HCT116 (cell line): ENCODE measurements around the gene CA6. TPM values are rescaled to one million over a fixed set of nuclear protein-coding genes. Genes with fewer than 3 reads are reported as not detected.

Experiments
- ATAC-seq: fragments of 200-7000 bp; cut with Tn5 transposase; 2 replicates; pipeline ENCODE4 v1.9.1; 2020; ENCODE audit warnings: mild to moderate bottlenecking, moderate library complexity
- BruUV-seq: library from RNA; stranded (reverse); fragments of 400-500 nt; replicated peaks from 2 replicates; lab custom pipeline; 2021; lab: Mats Ljungman, UMichigan
- CTCF ChIA-PET: fragments of 300-600 bp; sonication (Branson Sonifier 250); formaldehyde crosslinking; loops from one replicate; lab custom pipeline; 2021; ENCODE audit warnings: antibody characterized with exemption; lab: Charles Lee
- POLR2A ChIA-PET: fragments of 300-600, 350-600 bp; sonication (Branson Sonifier 250); formaldehyde crosslinking; loops from one replicate; lab custom pipeline; 2021; ENCODE audit warnings: antibody characterized with exemption; lab: Charles Lee
- RAD21 ChIA-PET, 2 experiments: fragments of 300-600 bp; sonication (Branson Sonifier 250); formaldehyde crosslinking; loops; one replicate each; lab custom pipeline; 2023; ENCODE audit warnings: low total read pairs in 2 of 2; ENCODE audit not compliant: uncharacterized antibody in 2 of 2, unreplicated experiment in 2 of 2, low non-redundant PET in 1 of 2; lab: Charles Lee
- DNase-seq: peaks from one replicate; pipeline ENCODE4 v3.0.0-alpha.2; 2010; ENCODE audit warnings: low read depth, low spot score
- H2AFZ ChIP-seq: fragments of 200-600 bp; shearing (Covaris generic), sonication (generic); 2 replicates; pipeline ENCODE4 v1.6.1; 2017; ENCODE audit warnings: low read depth, mixed run types, mixed read lengths, antibody characterized with exemption, low read length; ENCODE audit not compliant: poor library complexity, severe bottlenecking
- H3K27ac ChIP-seq: 2 replicates; pipeline ENCODE4 v1.5.1; 2012; ENCODE audit warnings: low read depth, low read length
- H3K27me3 ChIP-seq: fragments of 200-600 bp; sonication (generic); 2 replicates; pipeline ENCODE4 v1.6.1; 2016; ENCODE audit warnings: mixed run types, low read length, mixed read lengths; ENCODE audit not compliant: insufficient read depth
- H3K36me3 ChIP-seq, 2 experiments: fragments of 200-500 bp in 1 of 2; fragments of 200-600 bp in 1 of 2; sonication (Bioruptor generic) in 1 of 2; sonication (generic) in 1 of 2; 2 replicates each; pipeline versions ENCODE4 v1.5.1 to v1.6.1; 2014 to 2016; ENCODE audit warnings: low read length in 2 of 2, inconsistent platforms in 1 of 2, mixed read lengths in 1 of 2, mixed run types in 1 of 2; ENCODE audit not compliant: insufficient read depth in 2 of 2, control insufficient read depth in 1 of 2
- H3K4me1 ChIP-seq, 2 experiments: fragments of 200-600 bp in 1 of 2; sonication (generic) in 1 of 2; 2 replicates each; pipeline versions ENCODE4 v1.5.1 to v1.6.1; 2012 to 2017; ENCODE audit warnings: low read length in 2 of 2, inconsistent platforms in 1 of 2, mild to moderate bottlenecking in 1 of 2, mixed read lengths in 1 of 2, mixed run types in 1 of 2, moderate library complexity in 1 of 2; ENCODE audit not compliant: insufficient read depth in 2 of 2, control insufficient read depth in 1 of 2
- H3K4me2 ChIP-seq: fragments of 200-600 bp; sonication (generic); 2 replicates; pipeline ENCODE4 v1.6.1; 2017; ENCODE audit warnings: mixed run types, low read length, mixed read lengths
- H3K4me3 ChIP-seq, 2 experiments: fragments of 200-600 bp in 1 of 2; sonication (generic) in 1 of 2; replicated peaks in 1 of 2; 2 replicates each; pipeline ENCODE4 v1.5.1; 2011 to 2016; ENCODE audit warnings: low read length in 2 of 2, control low read depth in 1 of 2, low read depth in 1 of 2, mild to moderate bottlenecking in 1 of 2, mixed read lengths in 1 of 2, mixed run types in 1 of 2
- H3K79me2 ChIP-seq: fragments of 200-600 bp; sonication (generic); 2 replicates; pipeline ENCODE4 v1.6.1; 2017; ENCODE audit warnings: mild to moderate bottlenecking, mixed run types, low read length, moderate library complexity, mixed read lengths; ENCODE audit not compliant: insufficient read depth
- H3K9ac ChIP-seq: fragments of 200-600 bp; sonication (generic); 2 replicates; pipeline ENCODE4 v1.6.1; 2016; ENCODE audit warnings: low read length, mixed read lengths
- H3K9me2 ChIP-seq: fragments of 200-600 bp; sonication (generic), shearing (Covaris generic); 2 replicates; pipeline ENCODE4 v1.6.1; 2017; ENCODE audit warnings: mixed run types, mild to moderate bottlenecking, moderate library complexity; ENCODE audit not compliant: insufficient read depth
- H3K9me3 ChIP-seq, 2 experiments: fragments of 200-500 bp in 1 of 2; fragments of 200-600 bp in 1 of 2; sonication (Bioruptor generic) in 1 of 2; sonication (generic) in 1 of 2; 2 replicates each; pipeline ENCODE4 v1.6.1; 2014 to 2017; ENCODE audit warnings: low read length in 2 of 2, mixed read lengths in 2 of 2, inconsistent platforms in 1 of 2, low read depth in 1 of 2, mild to moderate bottlenecking in 1 of 2, mixed run types in 1 of 2, moderate library complexity in 1 of 2; ENCODE audit not compliant: control insufficient read depth in 1 of 2, insufficient read depth in 1 of 2
- H4K20me1 ChIP-seq: fragments of 200-600 bp; sonication (generic), shearing (Covaris generic); 2 replicates; pipeline ENCODE4 v1.6.1; 2017; ENCODE audit warnings: mixed run types, mild to moderate bottlenecking, moderate library complexity; ENCODE audit not compliant: insufficient read depth
- CBX3 ChIP-seq: IDR thresholded peaks from 2 replicates; pipeline ENCODE4 v1.6.1; 2012; ENCODE audit warnings: low read depth
- EGR1 ChIP-seq: IDR thresholded peaks from 2 replicates; pipeline ENCODE4 v1.6.1; 2012; ENCODE audit warnings: low read depth
- EZH2 ChIP-seq: fragments of 200-600 bp; sonication (generic); IDR thresholded peaks from 2 replicates; pipeline ENCODE4 v1.6.1; 2017; ENCODE audit warnings: antibody characterized with exemption, mixed run types
- EZH2phosphoT487 ChIP-seq: fragments of 200-600 bp; IDR thresholded peaks from 2 replicates; pipeline ENCODE4 v1.6.1; 2018; ENCODE audit warnings: antibody characterized with exemption, borderline replicate concordance
- FOSL1 ChIP-seq: IDR thresholded peaks from 2 replicates; pipeline ENCODE4 v1.6.1; 2012; ENCODE audit warnings: low read depth
- JUND ChIP-seq: IDR thresholded peaks from 2 replicates; pipeline ENCODE4 v1.6.1; 2012
- POLR2A ChIP-seq: IDR thresholded peaks from 2 replicates; pipeline ENCODE4 v1.7.0; 2011; ENCODE audit warnings: borderline replicate concordance; ENCODE audit not compliant: insufficient read depth, insufficient read length; ENCODE audit errors: extremely low read depth
- POLR2AphosphoS5 ChIP-seq: IDR thresholded peaks from 2 replicates; pipeline ENCODE4 v1.6.1; 2011; ENCODE audit warnings: mild to moderate bottlenecking, low read depth, low read length, moderate library complexity
- RAD21 ChIP-seq: IDR thresholded peaks from 2 replicates; pipeline ENCODE4 v1.6.1; 2012; ENCODE audit warnings: low read depth, mild to moderate bottlenecking
- REST ChIP-seq: IDR thresholded peaks from 2 replicates; pipeline ENCODE4 v1.6.1; 2012; ENCODE audit warnings: low read depth
- TCF7L2 ChIP-seq: IDR thresholded peaks from 2 replicates; pipeline ENCODE4 v1.7.0; 2011; ENCODE audit warnings: borderline replicate concordance, inconsistent platforms; ENCODE audit not compliant: insufficient read depth, insufficient read length; ENCODE audit errors: extremely low read depth
- ZFX ChIP-seq: fragments of 450-650 bp; IDR thresholded peaks from 2 replicates; pipeline ENCODE4 v1.6.1; 2017
- intact Hi-C: fragments of 100-400 bp; cut with micrococcal nuclease; formaldehyde crosslinking; loops from 2 replicates; pipeline ENCODE4 v1.10.0; 2022
- total RNA-seq: library from RNA; stranded (reverse); gene quantifications from one replicate; pipeline ENCODE4 v1.2.1, GENCODE V29; 2021; ENCODE audit not compliant: unreplicated experiment
- TF ChIP-seq, protein P1 (sequence below): IDR thresholded peaks from 2 replicates; pipeline ENCODE4 v1.6.1; 2012
- TF ChIP-seq, protein P2 (sequence below): IDR thresholded peaks from 2 replicates; pipeline ENCODE4 v1.6.1; 2011; ENCODE audit warnings: mild to moderate bottlenecking, low read length, moderate library complexity; ENCODE audit not compliant: insufficient replicate concordance; ENCODE audit errors: extremely low read depth

Gene CA6
- total RNA-seq, 1 experiment from 2014 or later: not detected

GRCh38 chr1:9022773-9023172, 77.1 kb downstream of the CA6 start:
- intact Hi-C loops: no loop called here
- DNase-seq: no peak
- no peaks in the 10 kb centered on the region for H3K9me2 ChIP-seq
- H3K4me3 ChIP-seq: no peak overlapping the region
- H3K79me2 ChIP-seq: no peaks in the 10 kb centered on the region
- TF ChIP-seq EZH2phosphoT487: no peak
- no peak for TF ChIP-seq CBX3
- TF ChIP-seq, protein P1, sequence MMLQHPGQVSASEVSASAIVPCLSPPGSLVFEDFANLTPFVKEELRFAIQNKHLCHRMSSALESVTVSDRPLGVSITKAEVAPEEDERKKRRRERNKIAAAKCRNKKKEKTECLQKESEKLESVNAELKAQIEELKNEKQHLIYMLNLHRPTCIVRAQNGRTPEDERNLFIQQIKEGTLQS: no peak
- no peak for TF ChIP-seq ZFX
- TF ChIP-seq REST: no peak
- TF ChIP-seq, protein P2, sequence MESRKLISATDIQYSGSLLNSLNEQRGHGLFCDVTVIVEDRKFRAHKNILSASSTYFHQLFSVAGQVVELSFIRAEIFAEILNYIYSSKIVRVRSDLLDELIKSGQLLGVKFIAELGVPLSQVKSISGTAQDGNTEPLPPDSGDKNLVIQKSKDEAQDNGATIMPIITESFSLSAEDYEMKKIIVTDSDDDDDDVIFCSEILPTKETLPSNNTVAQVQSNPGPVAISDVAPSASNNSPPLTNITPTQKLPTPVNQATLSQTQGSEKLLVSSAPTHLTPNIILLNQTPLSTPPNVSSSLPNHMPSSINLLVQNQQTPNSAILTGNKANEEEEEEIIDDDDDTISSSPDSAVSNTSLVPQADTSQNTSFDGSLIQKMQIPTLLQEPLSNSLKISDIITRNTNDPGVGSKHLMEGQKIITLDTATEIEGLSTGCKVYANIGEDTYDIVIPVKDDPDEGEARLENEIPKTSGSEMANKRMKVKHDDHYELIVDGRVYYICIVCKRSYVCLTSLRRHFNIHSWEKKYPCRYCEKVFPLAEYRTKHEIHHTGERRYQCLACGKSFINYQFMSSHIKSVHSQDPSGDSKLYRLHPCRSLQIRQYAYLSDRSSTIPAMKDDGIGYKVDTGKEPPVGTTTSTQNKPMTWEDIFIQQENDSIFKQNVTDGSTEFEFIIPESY: no peak
- TF ChIP-seq POLR2A: no peak
- TF ChIP-seq RAD21: no peak
- no peak for TF ChIP-seq POLR2AphosphoS5
- no peak for TF ChIP-seq EGR1
- TF ChIP-seq FOSL1: no peak
- no peak for TF ChIP-seq TCF7L2
- no peak for TF ChIP-seq EZH2
- no peak for TF ChIP-seq JUND
- TF ChIP-seq, all 23 proteins: peak for 0
- Histone ChIP-seq H3K4me1 (no peaks in the 10 kb centered on the region), H3K9ac (no peak overlapping the region), H3K9me3 (no peaks in the 10 kb centered on the region), H4K20me1 (no peaks in the 10 kb centered on the region), H3K4me2 (no peak overlapping the region), H3K36me3 (no peaks in the 10 kb centered on the region), H3K27ac (no peak overlapping the region), H2AFZ (no peak overlapping the region), H3K27me3 (no peaks in the 10 kb centered on the region)
- ATAC-seq: no peak
- RAD21 ChIA-PET: no interaction called here
- CTCF ChIA-PET: interaction anchor here (1.2 kb wide), 1 partner anchor 18 kb away, joined by 4 read pairs; no protein-coding TSS in a partner anchor
- POLR2A ChIA-PET: no interaction called here
- BruUV-seq: no TSS peak

Other genes with a start within 250 kb of the CA6 start
- 40.6 TPM for gene RERE, start 128.2 kb upstream of the CA6 start, total RNA-seq
- 2,334 TPM for gene ENO1, start 67.2 kb upstream of the CA6 start, total RNA-seq
- gene SLC2A7, start 80.6 kb downstream of the CA6 start, total RNA-seq: not detected
- gene SLC2A5, start 123.8 kb downstream of the CA6 start, total RNA-seq: not detected
- gene GPR157, start 183.2 kb downstream of the CA6 start, total RNA-seq: 7.7 TPM